Measurements from ENCODE around the gene NSA2. TPM values are rescaled to one million over a fixed set of nuclear protein-coding genes. Genes with fewer than 3 reads are reported as not detected.

NSA2 gene
- polyA plus RNA-seq, 3 donors = 31.2 to 45.9 (median 37.5) TPM

- Histone ChIP-seq H3K9ac (ENCODE audit: insufficient read depth, low read length, poor library complexity, severe bottlenecking) (no peak overlapping the region), H3K79me2 (ENCODE audit: insufficient read depth, low read length) (no peaks in the 10 kb centered on the region), H3K36me3 (replicated peaks in 1 of 2; ENCODE audit: control insufficient read depth in 1 of 2, insufficient read depth in 2 of 2, low read length in 2 of 2) (peaks cover 95 to 100% of the 10 kb centered on the region in 2 donors), H4K20me1 (ENCODE audit: insufficient read depth, low read length) (peaks cover 16% of the 10 kb centered on the region), H3K4me2 (replicated peaks; ENCODE audit: extremely low read depth, low read length, poor library complexity, severe bottlenecking) (no peak overlapping the region), H3K27me3 (ENCODE audit: control insufficient read depth in 2 of 2, insufficient read depth in 2 of 2, low read length in 2 of 2) (no peaks in the 10 kb centered on the region), H3K9me3 (replicated peaks in 1 of 2; ENCODE audit: control insufficient read depth in 1 of 2, insufficient read depth in 1 of 2, low read length in 2 of 2) (no peaks in the 10 kb centered on the region), H3K4me1 (ENCODE audit: control insufficient read depth in 1 of 2, insufficient read depth in 2 of 2, low read length in 2 of 2) (no peaks in the 10 kb centered on the region), H3K27ac (ENCODE audit: low read depth in 1 of 2, low read length in 2 of 2) (no peak overlapping the region), H2AFZ (ENCODE audit: insufficient read depth, low read depth, low read length, poor library complexity, severe bottlenecking) (no peak overlapping the region), H3K4me3 (replicated peaks in 1 of 3; ENCODE audit: low read depth in 2 of 3, low read length in 3 of 3) (no peak overlapping the region)
- intact Hi-C loops (cut with micrococcal nuclease) = no loop called here
- H3K4me1 Mint-ChIP-seq = no peaks in the 10 kb centered on the region
- no peak for DNase-seq
- TF ChIP-seq CTCF (IDR thresholded peaks at IDR 0.05) = no peak
- H3K27ac Mint-ChIP-seq = no peak overlapping the region
- H3K9me3 Mint-ChIP-seq = no peaks in the 10 kb centered on the region
- no CpG with 5 or more reads among the region's 1 CpG for WGBS (ENCODE audit: insufficient coverage)
- no peaks in the 10 kb centered on the region for H3K27me3 Mint-ChIP-seq (ENCODE audit: low read depth in 3 of 3)
- no peak overlapping the region for H3K4me3 Mint-ChIP-seq
- H3K36me3 Mint-ChIP-seq = peaks cover 67 to 83% of the 10 kb centered on the region in 2 donors
Observed at GRCh38 chr5:74722271-74722670, 44.8 kb upstream of the NSA2 start.

DNA sequence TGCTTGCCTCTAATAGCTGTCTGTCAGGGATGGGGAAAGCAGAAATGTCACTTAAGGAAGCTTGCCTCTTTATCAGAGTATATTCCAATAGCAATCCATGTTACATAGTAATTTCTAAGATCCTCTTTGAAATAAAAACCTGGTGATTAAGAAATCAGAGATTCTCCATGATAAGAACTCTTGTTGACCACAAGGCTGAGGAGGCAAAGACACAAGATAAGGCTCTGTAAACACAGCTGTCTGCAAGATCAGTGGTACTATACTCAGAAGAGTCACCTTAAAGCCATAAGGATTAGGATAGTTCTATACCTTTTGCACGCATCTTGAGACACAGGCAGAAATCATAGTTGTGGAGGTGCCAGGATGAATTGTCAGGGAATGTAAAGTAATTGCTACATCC is 41.7 kb upstream of the NSA2 start:
- intact Hi-C loops (cut with micrococcal nuclease) = no loop called here
- peaks cover 71 to 86% of the 10 kb centered on the region in 2 donors for H3K36me3 Mint-ChIP-seq
- H3K36me3 ChIP-seq (replicated peaks in 1 of 2; ENCODE audit: control insufficient read depth in 1 of 2, insufficient read depth in 2 of 2, low read length in 2 of 2) = peaks cover 95 to 98% of the 10 kb centered on the region in 2 donors

More for the DNA sequence above, 41.7 kb upstream of the NSA2 start:
- no peak overlapping the region for H3K4me3 Mint-ChIP-seq
- H3K4me1 ChIP-seq (ENCODE audit: control insufficient read depth in 1 of 2, insufficient read depth in 2 of 2, low read length in 2 of 2) = no peaks in the 10 kb centered on the region
- no peak for TF ChIP-seq CTCF (IDR thresholded peaks at IDR 0.05)
- H3K79me2 ChIP-seq (ENCODE audit: insufficient read depth, low read length) = no peaks in the 10 kb centered on the region
- H3K4me2 ChIP-seq (replicated peaks; ENCODE audit: extremely low read depth, low read length, poor library complexity, severe bottlenecking) = no peak overlapping the region
- no peak for DNase-seq
- H3K27me3 Mint-ChIP-seq (ENCODE audit: low read depth in 3 of 3) = no peaks in the 10 kb centered on the region
- peak overlapping the region in 3 of 7 donors; percentile 4 to 38 (median 21) for H3K27ac Mint-ChIP-seq
- 100% methylated on average over 1 of the region's 1 CpG for WGBS (ENCODE audit: insufficient coverage)
- peaks cover 5% of the 10 kb centered on the region for H4K20me1 ChIP-seq (ENCODE audit: insufficient read depth, low read length)
- no peak overlapping the region for H3K9ac ChIP-seq (ENCODE audit: insufficient read depth, low read length, poor library complexity, severe bottlenecking)
- no peaks in the 10 kb centered on the region for H3K27me3 ChIP-seq (ENCODE audit: control insufficient read depth in 2 of 2, insufficient read depth in 2 of 2, low read length in 2 of 2)
- no peaks in the 10 kb centered on the region for H3K9me3 Mint-ChIP-seq
- H3K4me1 Mint-ChIP-seq = no peaks in the 10 kb centered on the region
- no peaks in the 10 kb centered on the region for H3K9me3 ChIP-seq (replicated peaks in 1 of 2; ENCODE audit: control insufficient read depth in 1 of 2, insufficient read depth in 1 of 2, low read length in 2 of 2)
- H3K27ac ChIP-seq (ENCODE audit: low read depth in 1 of 2, low read length in 2 of 2) = no peak overlapping the region
- H3K4me3 ChIP-seq (replicated peaks in 1 of 3; ENCODE audit: low read depth in 2 of 3, low read length in 3 of 3) = no peak overlapping the region
- no peak overlapping the region for H2AFZ ChIP-seq (ENCODE audit: insufficient read depth, low read depth, low read length, poor library complexity, severe bottlenecking)
